GM21576 (cell line): ENCODE results near the gene OR2L8.

Experiments used
- ATAC-seq: cut with Tn5 transposase; IDR thresholded peaks from one replicate; pipeline ENCODE4 v1.9.1; 2021; ENCODE audit warnings: mild to moderate bottlenecking, moderate library complexity; ENCODE audit not compliant: unreplicated experiment

The OR2L8 gene

GRCh38 chr1:247948558-247948957 lies at the start of gene OR2L8:
Gene OR2L8 (plus strand): TSS chr1:247948858. CDS start chr1:247948858, 0 bp downstream.
- no peak for ATAC-seq

GRCh38 chr1:247904122-247904521 lies 44.5 kb upstream of the OR2L8 start:
- no peak for ATAC-seq

GRCh38 chr1:247905181-247905580 lies 43.5 kb upstream of the OR2L8 start:
- no peak for ATAC-seq

DNA sequence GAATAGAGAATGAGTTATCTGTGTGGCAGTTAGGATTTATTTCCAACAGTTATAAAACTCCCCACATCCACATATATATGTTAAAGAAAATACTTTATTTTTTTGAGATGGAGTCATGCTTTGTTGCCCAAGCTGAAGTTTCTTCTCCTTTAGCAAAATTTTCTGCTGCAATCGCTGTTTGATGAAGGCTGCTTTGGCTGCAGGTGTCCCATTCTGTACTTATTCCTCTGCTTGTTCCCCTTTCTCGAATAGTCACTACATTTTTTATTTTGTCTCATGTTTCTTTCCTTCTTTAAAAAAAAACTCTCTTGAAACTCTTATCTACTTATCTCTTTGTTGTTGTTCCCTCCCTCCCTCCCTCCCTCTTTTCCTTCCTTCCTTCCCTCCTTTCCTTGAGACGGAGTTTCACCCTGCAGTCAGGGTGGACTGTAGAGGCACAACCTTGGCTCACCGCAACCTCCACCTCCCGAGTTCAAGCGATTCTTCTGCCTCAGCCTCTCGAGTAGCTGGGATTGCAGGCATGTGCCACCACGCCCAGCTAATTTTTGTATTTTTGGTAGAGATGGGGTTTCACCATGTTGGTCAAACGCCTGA lies 42.7 kb upstream of the OR2L8 start:
- ATAC-seq = no peak

DNA sequence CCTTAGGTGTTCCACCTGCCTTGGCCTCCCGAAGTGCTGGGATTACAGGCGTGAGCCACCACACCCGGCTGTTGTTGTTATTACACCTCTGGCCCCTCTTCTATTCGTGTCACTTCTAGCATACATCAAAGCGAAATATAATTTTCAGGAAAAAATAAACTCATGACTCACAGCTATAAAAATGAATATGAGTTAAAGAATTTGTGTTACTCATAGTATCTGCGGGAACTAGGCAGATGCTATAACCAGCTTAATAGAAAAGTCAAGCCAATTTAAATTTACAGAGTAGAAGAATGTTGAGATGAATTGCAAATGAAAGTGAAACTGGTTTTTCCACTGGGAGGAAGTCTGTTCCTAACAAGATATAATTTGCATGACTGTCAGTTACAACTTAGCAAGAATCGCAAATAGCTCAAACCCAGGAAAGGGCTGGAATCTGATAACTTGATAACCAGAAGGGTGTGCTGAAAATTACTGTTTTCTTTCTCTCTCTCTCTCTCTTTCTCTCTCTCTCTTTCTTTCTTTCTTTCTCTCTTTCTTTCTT lies 42.1 kb upstream of the OR2L8 start:
- ATAC-seq = no peak

- ATAC-seq = no peak
These were observed 39.9 kb upstream of the OR2L8 start for GRCh38 chr1:247908766-247909165.

- no peak for ATAC-seq
These were observed 34.9 kb upstream of the OR2L8 start for GRCh38 chr1:247913786-247914185.

DNA sequence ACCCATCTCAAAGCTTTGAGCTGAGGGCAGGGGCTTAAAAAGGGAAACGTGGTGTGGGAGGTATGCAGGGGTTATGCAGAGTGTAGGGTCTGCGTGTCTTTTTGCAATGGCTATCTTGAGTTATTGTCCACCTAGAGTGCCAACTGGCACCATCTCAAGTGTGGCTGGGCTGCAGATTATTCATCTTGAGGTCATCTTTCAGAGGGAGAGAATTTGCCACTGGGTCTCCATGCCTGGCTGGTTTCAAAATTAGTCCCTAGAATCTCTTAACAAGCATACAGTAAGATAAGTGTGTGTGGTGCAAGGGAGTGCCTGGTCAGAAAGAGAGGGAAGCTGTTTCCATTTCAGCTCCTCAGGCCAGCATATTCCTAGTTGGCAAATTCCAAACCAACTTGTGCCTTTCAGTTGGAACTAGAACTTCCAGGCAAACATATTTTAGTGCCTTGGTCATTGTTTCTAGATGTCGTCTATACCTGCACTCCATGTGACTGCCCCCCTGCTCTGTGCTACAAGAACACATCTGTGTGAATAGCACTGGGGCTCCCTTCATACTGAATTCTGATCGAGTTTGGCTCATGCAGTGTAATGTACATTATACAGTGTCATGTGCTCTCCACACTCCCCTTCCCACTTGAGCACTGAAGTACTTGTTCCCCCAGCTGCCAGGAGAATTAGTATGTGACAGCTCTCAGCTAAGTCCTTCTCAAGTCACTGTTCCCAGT lies 33.6 kb upstream of the OR2L8 start:
- ATAC-seq = no peak

- ATAC-seq = no peak
These were observed 28.7 kb upstream of the OR2L8 start, which contains the start of gene OR2T8 for GRCh38 chr1:247919952-247920351. Gene OR2T8 (plus strand): TSS chr1:247920252. CDS start chr1:247921018, 766 bp downstream.

GRCh38 chr1:247923941-247924340 lies 24.7 kb upstream of the OR2L8 start:
- no peak for ATAC-seq

GRCh38 chr1:247924868-247925267 lies 23.8 kb upstream of the OR2L8 start, which contains the start of gene OR2AJ1:
Gene OR2AJ1 (plus strand): TSS chr1:247924889. CDS start chr1:247933769, 8,880 bp downstream.
- ATAC-seq = no peak

DNA sequence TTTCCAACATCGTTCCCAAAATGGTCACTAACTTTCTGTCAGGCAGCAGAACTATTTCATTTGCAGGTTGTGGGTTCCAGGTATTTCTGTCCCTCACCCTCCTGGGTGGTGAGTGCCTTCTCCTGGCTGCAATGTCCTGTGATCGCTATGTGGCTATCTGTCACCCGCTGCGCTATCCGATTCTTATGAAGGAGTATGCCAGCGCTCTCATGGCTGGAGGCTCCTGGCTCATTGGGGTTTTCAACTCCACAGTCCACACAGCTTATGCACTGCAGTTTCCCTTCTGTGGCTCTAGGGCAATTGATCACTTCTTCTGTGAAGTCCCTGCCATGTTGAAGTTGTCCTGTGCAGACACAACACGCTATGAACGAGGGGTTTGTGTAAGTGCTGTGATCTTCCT lies 14.7 kb upstream of the OR2L8 start:
- ATAC-seq = no peak

- ATAC-seq = no peak
These were observed 12.9 kb upstream of the OR2L8 start for GRCh38 chr1:247935781-247936180.

GRCh38 chr1:247936415-247936814 lies 12.2 kb upstream of the OR2L8 start:
- no peak for ATAC-seq

DNA sequence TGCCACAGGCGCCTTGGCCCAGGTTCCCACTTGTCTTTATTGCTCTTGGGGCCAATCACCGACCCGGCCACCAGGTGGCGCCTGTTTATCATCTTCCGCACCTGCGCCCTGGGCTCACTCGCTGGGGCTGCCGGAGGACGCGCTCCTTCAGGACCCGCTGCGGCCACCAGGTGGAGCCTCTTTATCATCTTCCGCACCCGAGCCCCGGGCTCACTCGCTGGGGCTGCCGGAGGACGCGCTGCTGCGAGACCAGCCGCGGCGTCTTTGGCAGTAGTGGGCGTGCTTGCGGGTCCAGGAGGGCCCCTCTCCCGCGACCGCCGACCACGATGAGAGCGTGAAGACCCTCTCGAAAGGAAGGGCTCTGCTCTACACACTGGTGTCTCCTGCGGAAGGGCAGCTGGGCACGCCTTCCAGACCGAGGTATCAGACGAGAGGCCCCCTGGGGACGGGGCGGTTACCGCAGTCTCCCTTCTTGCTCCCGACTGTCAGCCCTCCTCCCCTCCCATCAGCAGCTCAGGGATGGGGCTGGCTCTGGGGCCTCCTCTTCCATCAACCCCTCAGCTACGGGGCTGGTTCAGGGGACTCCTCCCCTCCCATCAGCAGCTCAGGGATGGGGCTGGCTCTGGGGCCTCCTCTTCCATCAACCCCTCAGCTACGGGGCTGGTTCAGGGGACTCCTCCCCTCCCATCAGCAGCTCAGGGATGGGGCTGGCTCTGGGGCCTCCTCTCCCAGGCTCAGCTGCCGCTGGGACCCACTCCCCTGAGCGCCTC lies 11.5 kb upstream of the OR2L8 start:
- peak; percentile 100 for ATAC-seq

- no peak for ATAC-seq
These were observed 6.0 kb upstream of the OR2L8 start for GRCh38 chr1:247942624-247943023.

- ATAC-seq = no peak
These were observed 4.8 kb downstream of the OR2L8 start for GRCh38 chr1:247953408-247953807.

DNA sequence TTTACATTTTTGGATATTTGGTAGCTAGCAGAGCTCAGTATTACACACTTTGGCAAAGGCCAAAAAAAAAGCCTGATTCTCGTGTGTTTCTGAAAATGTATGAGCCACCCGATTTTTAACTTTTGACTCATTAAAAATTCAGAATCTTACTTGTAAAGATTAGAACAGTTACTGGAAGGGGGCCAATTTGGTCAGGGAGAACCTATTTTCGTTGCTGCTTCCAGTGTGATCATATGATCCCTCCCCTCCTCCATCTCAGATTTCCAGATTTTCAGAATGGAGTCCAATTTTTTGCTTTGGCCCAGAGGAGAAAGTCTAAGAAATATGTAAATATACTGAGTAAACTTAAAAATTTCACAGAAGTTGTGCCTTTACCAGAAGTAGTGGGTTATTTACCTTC lies 13.1 kb downstream of the OR2L8 start:
- ATAC-seq = no peak

- no peak for ATAC-seq
These were observed 14.4 kb downstream of the OR2L8 start for GRCh38 chr1:247962911-247963588.

GRCh38 chr1:247964933-247965332 lies 16.3 kb downstream of the OR2L8 start, which contains the start of gene OR2AK2:
Gene OR2AK2 (plus strand): TSS chr1:247965233. CDS start chr1:247965377, 144 bp downstream.
- no peak for ATAC-seq
